GM12878 (cell line): ENCODE measurements around the gene FBLN1. TPM values are rescaled to one million over a fixed set of nuclear protein-coding genes. Genes with fewer than 3 reads are reported as not detected.
"Not testable (repeated sequence)": the region's sequence is repeated elsewhere in the genome, so short reads cannot be mapped to it uniquely, and the experiment has no call there.

ENCODE experiments used
- ATAC-seq: fragments of 200-7000 bp; cut with Tn5 transposase; 3 replicates; pipeline ENCODE4 v1.9.1; 2020; ENCODE audit warnings: mild to moderate bottlenecking, moderate library complexity
- BruUV-seq: library from RNA; stranded (reverse); fragments of 400-500 nt; replicated peaks from 2 replicates; lab custom pipeline; 2021; lab: Mats Ljungman, UMichigan
- CTCF ChIA-PET: fragments of 300-600 bp; sonication (Branson Sonifier 250); formaldehyde crosslinking; extraction: SDS; loops from one replicate; lab custom pipeline; 2021; ENCODE audit warnings: inconsistent platforms; lab: Yijun Ruan, JAX
- POLR2A ChIA-PET: fragments of 350-600 bp; formaldehyde crosslinking; extraction: SDS; loops from one replicate; lab custom pipeline; 2021; ENCODE audit warnings: inconsistent platforms; lab: Charles Lee
- RAD21 ChIA-PET: fragments of 300-600 bp; sonication (Branson Sonifier 250); formaldehyde crosslinking; loops from one replicate; lab custom pipeline; 2023; ENCODE audit warnings: antibody characterized with exemption; ENCODE audit not compliant: unreplicated experiment; lab: Charles Lee
- SMC1A ChIA-PET: fragments of 300-600 bp; sonication (Branson Sonifier 250); formaldehyde crosslinking; loops from one replicate; lab custom pipeline; 2023; ENCODE audit not compliant: unreplicated experiment, uncharacterized antibody; lab: Charles Lee
- DNase-seq: peaks from one replicate; pipeline ENCODE4 v3.0.0-alpha.2; 2011; ENCODE audit warnings: low read depth, low spot score
- FAIRE-seq: peaks from 3 replicates; lab custom pipeline; 2011; peaks lifted over from hg19 to GRCh38; lab: Jason Lieb, UNC
- H2AFZ ChIP-seq: 2 replicates; pipeline ENCODE4 v1.6.0; 2011; ENCODE audit warnings: low read depth, low read length, control low read depth; ENCODE audit not compliant: control insufficient read depth
- H3K27ac ChIP-seq: 2 replicates; pipeline ENCODE4 v1.5.1; 2011; ENCODE audit warnings: control low read depth; ENCODE audit not compliant: control insufficient read depth, insufficient read depth
- H3K27me3 ChIP-seq, 2 experiments: replicated peaks in 1 of 2; 2 replicates each; pipeline versions ENCODE4 v1.6.0 to v1.6.1; 2011; ENCODE audit warnings: low read length in 1 of 2; ENCODE audit not compliant: control insufficient read depth in 2 of 2, insufficient read depth in 2 of 2
- H3K36me3 ChIP-seq, 2 experiments: 2 replicates each; pipeline ENCODE4 v1.5.1; 2011; ENCODE audit warnings: low read length in 1 of 2; ENCODE audit not compliant: control insufficient read depth in 2 of 2, insufficient read depth in 2 of 2
- H3K4me1 ChIP-seq: 2 replicates; pipeline ENCODE4 v1.6.1; 2011; ENCODE audit warnings: mild to moderate bottlenecking, low read length, moderate library complexity, mixed read lengths; ENCODE audit not compliant: control insufficient read depth, insufficient read depth
- H3K4me2 ChIP-seq: 2 replicates; pipeline ENCODE4 v1.6.0; 2011; ENCODE audit warnings: control low read depth; ENCODE audit not compliant: control insufficient read depth, insufficient read depth
- H3K4me3 ChIP-seq: fragments of 200-600 bp; sonication (generic); 2 replicates; pipeline ENCODE4 v1.5.1; 2016
- H3K79me2 ChIP-seq: 2 replicates; pipeline ENCODE4 v1.6.0; 2011; ENCODE audit warnings: low read length; ENCODE audit not compliant: control insufficient read depth, insufficient read depth
- H3K9ac ChIP-seq: 2 replicates; pipeline ENCODE4 v1.8.0; 2011; ENCODE audit warnings: low read length, control low read depth, mixed read lengths; ENCODE audit not compliant: control insufficient read depth, insufficient read depth
- H3K9me3 ChIP-seq: replicated peaks from 3 replicates; pipeline ENCODE4 v1.5.1; 2011; ENCODE audit warnings: mild to moderate bottlenecking, low read length; ENCODE audit not compliant: control insufficient read depth, insufficient read depth
- H4K20me1 ChIP-seq: 2 replicates; pipeline ENCODE4 v1.6.0; 2011; ENCODE audit not compliant: control insufficient read depth, insufficient read depth
- CBX3 ChIP-seq: fragments of 200-600 bp; sonication (generic); IDR thresholded peaks from 2 replicates; pipeline ENCODE4 v1.6.1; 2016; ENCODE audit warnings: low read depth, borderline replicate concordance
- CHD1 ChIP-seq: IDR thresholded peaks from 2 replicates; pipeline ENCODE4 v1.6.1; 2012; ENCODE audit warnings: low read depth, low read length, improper control_type of control experiment
- CHD2 ChIP-seq: IDR thresholded peaks from 2 replicates; pipeline ENCODE4 v1.6.1; 2011; ENCODE audit warnings: low read depth, low read length, improper control_type of control experiment, borderline replicate concordance
- CHD4 ChIP-seq: fragments of 200-600 bp; sonication (generic); IDR thresholded peaks from 2 replicates; pipeline ENCODE4 v1.6.1; 2016; ENCODE audit warnings: mild to moderate bottlenecking
- IRF4 ChIP-seq: IDR thresholded peaks from 2 replicates; pipeline ENCODE4 v1.6.1; 2011; ENCODE audit warnings: low read depth, low read length
- PBX3 ChIP-seq: IDR thresholded peaks from 2 replicates; pipeline ENCODE4 v1.6.1; 2011; ENCODE audit warnings: mild to moderate bottlenecking, low read depth, low read length, moderate library complexity; ENCODE audit not compliant: insufficient replicate concordance
- RB1 ChIP-seq: fragments of 450-650 bp; formaldehyde crosslinking; IDR thresholded peaks from 2 replicates; pipeline ENCODE4 v1.6.1; 2017; ENCODE audit warnings: mild to moderate bottlenecking, borderline replicate concordance
- RBBP5 ChIP-seq: fragments of 200-600 bp; sonication (generic); conservative IDR thresholded peaks from 2 replicates; pipeline ENCODE4 v1.6.1; 2016
- RELA ChIP-seq: fragments of 450-650 bp; IDR thresholded peaks from 2 replicates; pipeline ENCODE4 v1.8.0; 2014; ENCODE audit warnings: borderline replicate concordance; ENCODE audit not compliant: partially characterized antibody
- SMC3 ChIP-seq: IDR thresholded peaks from 2 replicates; pipeline ENCODE4 v1.6.1; 2011; ENCODE audit warnings: low read length, improper control_type of control experiment, borderline replicate concordance
- ZNF24 ChIP-seq: fragments of 450-650 bp; IDR thresholded peaks from 2 replicates; pipeline ENCODE4 v1.6.1; 2017; ENCODE audit warnings: antibody characterized with exemption, mild to moderate bottlenecking
- WGBS: methylation state at CpG from one replicate; pipeline ENCODE4 v1.1.6; 2016; ENCODE audit warnings: low lambda C conversion rate; ENCODE audit not compliant: insufficient replicate concordance, insufficient coverage; ENCODE audit errors: missing lambda C conversion rate; 5-methylcytosine and 5-hydroxymethylcytosine counted together
- in situ Hi-C: fragments of 300-500 bp; cut with MboI; formaldehyde crosslinking; loops from 9 replicates; pipeline ENCODE4 v1.14.3; 2018; ENCODE audit warnings: mixed read lengths
- intact Hi-C: fragments of 100-400 bp; cut with micrococcal nuclease; formaldehyde crosslinking; loops from one replicate; pipeline ENCODE4 v1.14.2; 2022; ENCODE audit not compliant: unreplicated experiment
- polyA plus RNA-seq, 11 experiments: library from polyadenylated mRNA; depleted of rRNA in 4 of 11; unstranded in 6 of 11; stranded (reverse) in 5 of 11; fragments of >200 nt; fragmentation: Nextera tagmentation in 4 of 11; fragmentation: Illumina TruSeq in 1 of 11; extraction: Ambion mirVana in 4 of 11; extraction: Trizol in 1 of 11; gene quantifications; 1 replicate in 1 of 11; 2 replicates in 10 of 11; pipeline versions ENCODE4 v1.2.1 to v1.2.3, GENCODE V29; 2011 to 2016; ENCODE audit warnings: inconsistent platforms in 2 of 11, missing spikeins in 2 of 11, low read depth in 1 of 11
- total RNA-seq, 4 experiments: library from RNA; depleted of rRNA in 3 of 4; stranded (reverse); fragments of >200 nt in 3 of 4; fragmentation: Illumina TruSeq in 1 of 4; extraction: Trizol in 1 of 4; gene quantifications; 2 replicates each; pipeline versions ENCODE4 v1.2.1 to v1.2.3, GENCODE V29; 2013 to 2021
- TF ChIP-seq, protein P1 (sequence below): fragments of 450-650 bp; IDR thresholded peaks from 2 replicates; pipeline ENCODE4 v1.6.1; 2016; ENCODE audit warnings: mild to moderate bottlenecking
- TF ChIP-seq, protein P2 (sequence below): fragments of 450-650 bp; IDR thresholded peaks from 2 replicates; pipeline ENCODE4 v1.6.1; 2017; ENCODE audit warnings: borderline replicate concordance

The FBLN1 gene
- total and polyA plus RNA-seq, 10 of the 15 experiments (the other 5 are each of a cell fraction or from before 2014, with no cell fraction given), result 0.20 to 0.51 TPM; not detected in 8

DNA sequence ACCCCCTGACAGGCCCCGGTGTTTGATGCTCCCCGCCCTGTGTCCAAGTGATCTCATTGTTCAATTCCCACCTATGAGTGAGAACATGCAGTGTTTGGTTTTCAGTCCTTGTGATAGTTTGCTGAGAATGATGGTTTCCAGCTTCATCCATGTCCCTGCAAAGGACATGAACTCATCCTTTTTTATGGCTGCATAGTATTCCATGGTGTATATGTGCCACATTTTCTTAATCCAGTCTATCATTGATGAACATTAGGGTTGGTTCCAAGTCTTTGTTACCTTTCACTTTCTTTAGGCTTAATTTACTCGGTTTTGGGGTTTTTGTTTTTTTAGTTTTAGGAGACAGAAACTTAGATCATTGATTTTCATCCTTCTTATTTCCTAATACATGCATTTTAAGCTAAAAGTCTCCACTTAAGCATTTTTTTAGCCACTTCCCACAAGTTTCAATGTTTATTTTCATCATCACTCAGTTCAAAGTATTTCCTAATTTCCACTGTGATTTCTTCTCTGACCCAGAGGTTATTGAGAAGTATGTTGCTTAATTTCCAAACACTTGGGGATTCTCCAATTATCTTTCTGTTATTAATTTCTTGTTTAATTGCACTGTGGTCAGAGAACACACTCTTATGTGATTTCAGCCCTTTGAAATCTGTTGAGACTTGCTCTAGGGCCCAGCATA, 120.9 kb downstream of the FBLN1 start:
- WGBS, result 60% methylated on average over 3 of the region's 3 CpGs
- intact Hi-C loops, H3K27me3 ChIP-seq, H3K4me3 ChIP-seq, H3K79me2 ChIP-seq, POLR2A ChIA-PET, H3K36me3 ChIP-seq, H3K9ac ChIP-seq, in situ Hi-C loops, CTCF ChIA-PET, ATAC-seq, SMC1A ChIA-PET, RAD21 ChIA-PET, DNase-seq, H3K4me1 ChIP-seq, H4K20me1 ChIP-seq, H3K9me3 ChIP-seq, BruUV-seq, FAIRE-seq, H3K4me2 ChIP-seq, H3K27ac ChIP-seq, H2AFZ ChIP-seq: not testable (repeated sequence)

GRCh38 chr22:45626198-45626651, 123.5 kb downstream of the FBLN1 start:
- FAIRE-seq (no peak), DNase-seq (no peak), ATAC-seq (no peak)
- Histone ChIP-seq H3K4me1 (no peaks in the 10 kb centered on the region), H3K9me3 (no peaks in the 10 kb centered on the region), H3K4me3 (no peak overlapping the region), H3K4me2 (no peak overlapping the region), H2AFZ (no peak overlapping the region), H3K9ac (no peak overlapping the region), H3K27me3 (no peaks in the 10 kb centered on the region; a peak in 2 of 4 replicates), H4K20me1 (no peaks in the 10 kb centered on the region), H3K27ac (no peak overlapping the region), H3K79me2 (no peaks in the 10 kb centered on the region), H3K36me3 (no peaks in the 10 kb centered on the region)
- ChIA-PET POLR2A (no interaction called here), CTCF (no interaction called here), RAD21 (no interaction called here), SMC1A (no interaction called here)
- intact Hi-C loops, result no loop called here
- in situ Hi-C loops, result no loop called here
- BruUV-seq, result no TSS peak
- 55% methylated on average over 22 of the region's 22 CpGs for WGBS
- TF ChIP-seq RELA (no peak), CHD4 (no peak), SMC3 (no peak), CBX3 (no peak), CHD2 (no peak), CHD1 (no peak), RB1 (no peak), RBBP5 (no peak), IRF4 (no peak), PBX3 (no peak), ZNF24 (no peak)
- TF ChIP-seq, protein P1, sequence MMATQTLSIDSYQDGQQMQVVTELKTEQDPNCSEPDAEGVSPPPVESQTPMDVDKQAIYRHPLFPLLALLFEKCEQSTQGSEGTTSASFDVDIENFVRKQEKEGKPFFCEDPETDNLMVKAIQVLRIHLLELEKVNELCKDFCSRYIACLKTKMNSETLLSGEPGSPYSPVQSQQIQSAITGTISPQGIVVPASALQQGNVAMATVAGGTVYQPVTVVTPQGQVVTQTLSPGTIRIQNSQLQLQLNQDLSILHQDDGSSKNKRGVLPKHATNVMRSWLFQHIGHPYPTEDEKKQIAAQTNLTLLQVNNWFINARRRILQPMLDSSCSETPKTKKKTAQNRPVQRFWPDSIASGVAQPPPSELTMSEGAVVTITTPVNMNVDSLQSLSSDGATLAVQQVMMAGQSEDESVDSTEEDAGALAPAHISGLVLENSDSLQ, result no peak
- TF ChIP-seq, protein P2, sequence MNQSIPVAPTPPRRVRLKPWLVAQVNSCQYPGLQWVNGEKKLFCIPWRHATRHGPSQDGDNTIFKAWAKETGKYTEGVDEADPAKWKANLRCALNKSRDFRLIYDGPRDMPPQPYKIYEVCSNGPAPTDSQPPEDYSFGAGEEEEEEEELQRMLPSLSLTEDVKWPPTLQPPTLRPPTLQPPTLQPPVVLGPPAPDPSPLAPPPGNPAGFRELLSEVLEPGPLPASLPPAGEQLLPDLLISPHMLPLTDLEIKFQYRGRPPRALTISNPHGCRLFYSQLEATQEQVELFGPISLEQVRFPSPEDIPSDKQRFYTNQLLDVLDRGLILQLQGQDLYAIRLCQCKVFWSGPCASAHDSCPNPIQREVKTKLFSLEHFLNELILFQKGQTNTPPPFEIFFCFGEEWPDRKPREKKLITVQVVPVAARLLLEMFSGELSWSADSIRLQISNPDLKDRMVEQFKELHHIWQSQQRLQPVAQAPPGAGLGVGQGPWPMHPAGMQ, result no peak
